Ectodermal cell (in vitro differentiated cells): ENCODE measurements around the gene GNG3.

Source experiments
- H3K27ac ChIP-seq: 2 replicates; pipeline ENCODE4 v1.7.0; 2013; ENCODE audit warnings: mild to moderate bottlenecking, low read depth, low read length; ENCODE audit not compliant: insufficient read depth, poor library complexity, severe bottlenecking
- H3K27me3 ChIP-seq: 2 replicates; pipeline ENCODE4 v1.7.0; 2013; ENCODE audit warnings: mild to moderate bottlenecking, low read length; ENCODE audit not compliant: insufficient read depth, control insufficient read depth, poor library complexity, severe bottlenecking
- H3K36me3 ChIP-seq: one replicate; pipeline ENCODE4 v1.7.0; 2013; ENCODE audit warnings: low read length; ENCODE audit not compliant: control insufficient read depth, insufficient read depth
- H3K4me1 ChIP-seq: one replicate; pipeline ENCODE4 v1.7.0; 2013; ENCODE audit warnings: low read length; ENCODE audit not compliant: control insufficient read depth, insufficient read depth
- H3K4me3 ChIP-seq: 2 replicates; pipeline ENCODE4 v1.7.0; 2013; ENCODE audit warnings: low read depth, low read length, control low read depth; ENCODE audit not compliant: insufficient read depth
- H3K9me3 ChIP-seq: 2 replicates; pipeline ENCODE4 v1.7.0; 2013; ENCODE audit warnings: mild to moderate bottlenecking, low read length, moderate library complexity; ENCODE audit not compliant: control insufficient read depth
- WGBS, 2 experiments: methylation state at CpG; one replicate each; pipeline ENCODE4 v1.1.7; 2013; ENCODE audit warnings: missing lambda C conversion rate in 2 of 2; 5-methylcytosine and 5-hydroxymethylcytosine counted together

The GNG3 gene

DNA sequence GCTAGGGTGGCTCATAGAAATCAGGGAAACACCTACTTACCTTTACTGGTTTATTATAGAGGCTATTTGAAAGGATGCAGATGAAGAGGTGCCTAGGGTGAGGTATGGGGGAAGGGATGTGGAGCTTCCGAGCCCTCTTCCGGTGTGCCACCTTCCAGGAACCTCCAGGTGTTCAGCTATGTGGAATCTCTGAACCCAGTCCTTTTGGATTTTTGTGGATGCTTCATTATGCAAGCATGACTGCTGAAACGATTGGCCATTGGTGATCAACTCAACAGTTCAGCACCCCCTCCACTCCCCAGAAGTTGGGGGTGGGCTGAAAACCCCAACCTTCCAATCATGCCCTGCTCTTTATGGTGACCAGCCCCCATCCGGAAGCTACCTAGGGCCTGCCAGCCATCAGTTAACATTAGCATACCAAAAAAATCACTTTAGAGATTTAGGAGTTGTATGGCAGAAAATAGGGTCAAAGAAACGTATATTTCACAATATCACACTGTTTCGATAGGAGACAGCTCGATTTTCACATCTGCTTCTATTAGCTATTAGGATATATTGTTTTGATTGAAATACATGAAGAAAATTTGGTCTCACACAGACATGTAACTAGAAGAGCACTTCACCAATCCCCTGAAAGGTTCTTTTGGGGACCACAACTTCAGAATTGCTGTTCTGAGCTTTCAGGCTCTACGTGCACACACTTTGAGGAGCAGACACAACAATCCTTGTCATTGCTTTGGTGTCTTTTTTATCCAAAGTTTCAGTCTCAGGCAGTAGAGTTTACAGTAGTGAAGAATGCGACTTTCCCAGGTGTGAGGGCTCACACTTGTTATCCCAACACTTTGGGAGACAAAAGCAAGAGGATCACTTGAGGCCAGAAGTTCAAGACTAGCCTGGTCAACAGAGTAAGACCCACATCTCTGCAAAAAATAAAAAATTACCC lies 50.6 kb downstream of the GNG3 start:
- H3K36me3 ChIP-seq = no peaks in the 10 kb centered on the region
- no peak overlapping the region for H3K27ac ChIP-seq
- no peaks in the 10 kb centered on the region for H3K27me3 ChIP-seq
- 57 to 58% methylated on average over 7 to 8 of the region's 9 CpGs for WGBS, 2 experiments
- H3K9me3 ChIP-seq = no peaks in the 10 kb centered on the region
- H3K4me1 ChIP-seq = peaks cover 9% of the 10 kb centered on the region
- H3K4me3 ChIP-seq = no peak overlapping the region
